GM20000 (cell line): ENCODE data around the gene TNRC6A.
"Not testable (repeated sequence)": the region's sequence is repeated elsewhere in the genome, so short reads cannot be mapped to it uniquely, and the experiment has no call there.

Experiments
- DNase-seq: peaks from one replicate; pipeline ENCODE4 v3.0.0; 2012; ENCODE audit warnings: low spot score
- TF ChIP-seq, protein P1 (sequence below): IDR thresholded peaks from 2 replicates; pipeline ENCODE4 v1.5.1; 2012; ENCODE audit warnings: mild to moderate bottlenecking, control low read depth; ENCODE audit errors: extremely low read depth, missing control alignments

The TNRC6A gene

GRCh38 chr16:24747441-24747840 lies 18.0 kb downstream of the TNRC6A start:
- TF ChIP-seq, protein P1, sequence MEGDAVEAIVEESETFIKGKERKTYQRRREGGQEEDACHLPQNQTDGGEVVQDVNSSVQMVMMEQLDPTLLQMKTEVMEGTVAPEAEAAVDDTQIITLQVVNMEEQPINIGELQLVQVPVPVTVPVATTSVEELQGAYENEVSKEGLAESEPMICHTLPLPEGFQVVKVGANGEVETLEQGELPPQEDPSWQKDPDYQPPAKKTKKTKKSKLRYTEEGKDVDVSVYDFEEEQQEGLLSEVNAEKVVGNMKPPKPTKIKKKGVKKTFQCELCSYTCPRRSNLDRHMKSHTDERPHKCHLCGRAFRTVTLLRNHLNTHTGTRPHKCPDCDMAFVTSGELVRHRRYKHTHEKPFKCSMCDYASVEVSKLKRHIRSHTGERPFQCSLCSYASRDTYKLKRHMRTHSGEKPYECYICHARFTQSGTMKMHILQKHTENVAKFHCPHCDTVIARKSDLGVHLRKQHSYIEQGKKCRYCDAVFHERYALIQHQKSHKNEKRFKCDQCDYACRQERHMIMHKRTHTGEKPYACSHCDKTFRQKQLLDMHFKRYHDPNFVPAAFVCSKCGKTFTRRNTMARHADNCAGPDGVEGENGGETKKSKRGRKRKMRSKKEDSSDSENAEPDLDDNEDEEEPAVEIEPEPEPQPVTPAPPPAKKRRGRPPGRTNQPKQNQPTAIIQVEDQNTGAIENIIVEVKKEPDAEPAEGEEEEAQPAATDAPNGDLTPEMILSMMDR: no peak
- DNase-seq: no peak

DNA sequence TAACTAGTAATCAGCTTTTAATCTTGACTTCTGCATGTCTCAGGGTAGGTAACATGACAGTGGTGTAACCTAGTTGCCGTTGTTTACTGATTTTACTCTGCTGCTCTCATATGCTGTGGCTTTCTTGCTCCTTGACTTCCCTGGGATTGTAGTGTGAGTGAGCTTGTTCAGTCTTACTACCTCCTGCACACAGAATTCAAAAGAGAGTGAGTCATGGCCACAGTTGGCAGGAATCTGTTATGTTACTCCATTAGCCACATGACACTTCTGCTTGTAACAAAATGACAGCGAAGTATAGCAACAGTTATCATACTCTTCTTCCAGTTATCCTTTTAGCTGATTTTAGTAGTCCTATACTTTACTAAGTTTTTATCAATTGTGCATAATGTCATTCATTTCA lies 18.8 kb downstream of the TNRC6A start:
- TF ChIP-seq, protein P1: no peak
- no peak for DNase-seq

DNA sequence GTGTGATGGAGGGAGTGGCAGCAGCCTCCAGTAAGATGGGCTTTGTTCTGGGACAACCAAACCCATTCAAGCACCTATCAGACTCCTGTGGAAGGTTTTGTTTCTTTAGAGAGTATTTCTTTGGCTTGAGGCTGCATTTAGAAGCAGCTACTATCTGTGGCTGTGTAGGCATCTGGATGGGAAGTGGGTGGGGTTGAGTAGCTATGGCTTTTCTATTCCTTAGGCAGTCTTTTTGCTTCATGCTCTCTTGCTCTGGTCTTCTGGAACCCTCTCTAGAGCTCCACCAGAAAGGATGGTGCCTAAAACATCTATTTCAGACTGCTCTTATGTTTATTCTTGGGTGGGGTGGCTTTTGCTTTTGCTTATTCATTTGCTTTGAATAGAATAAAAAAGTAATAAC lies 19.9 kb downstream of the TNRC6A start:
- TF ChIP-seq, protein P1: no peak
- no peak for DNase-seq

DNA sequence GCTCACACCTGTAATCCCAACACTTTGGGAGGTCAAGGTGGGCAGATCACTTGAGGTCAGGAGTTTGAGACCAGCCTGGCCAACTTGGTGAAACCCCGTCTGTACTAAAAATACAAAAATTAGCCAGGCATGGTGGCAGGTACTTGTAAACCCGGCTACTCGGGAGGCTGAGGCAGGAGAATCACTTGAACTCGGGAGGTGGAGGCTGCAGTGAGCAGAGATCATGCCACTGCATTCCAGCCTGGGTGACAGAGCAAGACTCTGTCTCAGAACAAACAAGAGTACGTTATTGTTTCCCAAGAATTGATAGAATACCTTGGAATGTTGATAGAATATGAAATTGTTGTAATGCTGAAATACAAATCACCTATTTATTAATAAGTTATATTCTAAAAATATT lies 20.4 kb downstream of the TNRC6A start:
- not testable (repeated sequence) for DNase-seq

- no peak for DNase-seq
- TF ChIP-seq, protein P1: no peak
Measured at GRCh38 chr16:24753000-24753399, 23.5 kb downstream of the TNRC6A start.

DNA sequence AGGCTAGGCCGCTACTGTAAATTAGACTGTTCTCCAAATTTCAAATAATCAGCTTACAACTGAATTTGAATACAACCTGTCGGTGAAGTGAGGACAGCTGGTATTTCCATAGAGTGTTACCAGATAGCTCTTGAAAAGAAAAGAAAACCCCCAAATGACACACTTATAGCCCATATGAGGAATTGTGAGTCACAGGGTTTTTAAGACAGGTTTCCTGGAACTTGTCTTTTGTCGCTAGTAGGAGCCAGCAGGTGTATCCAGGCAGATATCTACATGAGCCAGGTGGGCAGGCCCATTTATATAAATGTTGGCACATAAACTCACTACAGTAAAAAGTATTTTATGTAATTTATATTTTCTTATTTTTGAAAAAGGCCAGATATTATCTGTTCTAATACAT lies 24.0 kb downstream of the TNRC6A start:
- TF ChIP-seq, protein P1: no peak

GRCh38 chr16:24754543-24754942 lies 25.1 kb downstream of the TNRC6A start:
- TF ChIP-seq, protein P1: no peak
- no peak for DNase-seq

More for the DNA sequence above, 24.0 kb downstream of the TNRC6A start:
- DNase-seq: no peak

GRCh38 chr16:24755201-24755874 lies 25.9 kb downstream of the TNRC6A start:
- TF ChIP-seq, protein P1: no peak
- DNase-seq: no peak
